ENCODE measurements around the gene IFNA6.
A peak's percentile ranks its signal among the peaks of the same experiment; 100 is the strongest.

IFNA6 gene

DNA sequence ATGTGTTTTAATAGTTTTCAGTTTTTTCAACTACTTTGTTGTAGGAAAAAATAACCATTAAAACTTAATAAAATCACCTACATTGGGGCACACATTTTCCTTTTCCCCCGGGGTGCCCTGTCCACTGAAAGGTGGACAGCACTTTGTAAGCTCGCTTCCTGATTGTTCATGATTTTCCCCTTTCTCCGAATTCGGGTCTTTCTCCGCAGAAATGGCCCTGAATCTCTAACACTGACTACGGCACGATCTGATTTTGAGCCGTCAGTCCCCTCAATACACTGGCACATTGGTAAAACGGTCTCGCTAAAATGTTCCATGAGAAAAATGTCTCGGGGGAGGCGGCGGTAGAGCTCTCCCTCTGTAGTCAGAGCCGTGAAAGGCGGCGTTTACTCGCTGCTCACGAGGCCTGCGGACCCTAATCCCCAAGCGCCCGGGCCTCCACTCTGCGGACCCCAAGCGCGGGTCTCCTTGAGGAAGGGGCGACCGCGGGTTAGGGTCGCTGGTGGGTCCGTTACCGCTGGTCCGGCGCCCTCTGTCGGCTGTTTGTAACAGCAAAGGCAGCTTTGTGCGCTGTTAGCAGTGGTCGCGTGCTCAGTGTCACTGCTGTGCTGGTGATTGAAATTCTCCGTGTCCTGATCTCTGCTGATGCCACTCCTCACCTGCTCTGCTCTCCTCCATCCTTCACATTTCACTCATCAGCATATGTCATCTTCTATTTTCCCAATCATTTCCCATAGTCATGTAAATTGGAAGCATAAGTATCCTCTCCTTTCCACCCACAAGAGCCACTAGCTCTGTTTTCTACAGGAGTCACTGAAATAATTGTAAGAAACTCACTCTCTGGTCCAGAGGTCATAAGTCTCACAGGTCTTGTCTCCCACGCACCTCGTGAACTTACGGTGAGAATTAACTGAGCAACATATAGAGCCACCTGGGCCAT lies 45.4 kb upstream of the IFNA6 start (continued):
- TF ChIP-seq, protein P1, sequence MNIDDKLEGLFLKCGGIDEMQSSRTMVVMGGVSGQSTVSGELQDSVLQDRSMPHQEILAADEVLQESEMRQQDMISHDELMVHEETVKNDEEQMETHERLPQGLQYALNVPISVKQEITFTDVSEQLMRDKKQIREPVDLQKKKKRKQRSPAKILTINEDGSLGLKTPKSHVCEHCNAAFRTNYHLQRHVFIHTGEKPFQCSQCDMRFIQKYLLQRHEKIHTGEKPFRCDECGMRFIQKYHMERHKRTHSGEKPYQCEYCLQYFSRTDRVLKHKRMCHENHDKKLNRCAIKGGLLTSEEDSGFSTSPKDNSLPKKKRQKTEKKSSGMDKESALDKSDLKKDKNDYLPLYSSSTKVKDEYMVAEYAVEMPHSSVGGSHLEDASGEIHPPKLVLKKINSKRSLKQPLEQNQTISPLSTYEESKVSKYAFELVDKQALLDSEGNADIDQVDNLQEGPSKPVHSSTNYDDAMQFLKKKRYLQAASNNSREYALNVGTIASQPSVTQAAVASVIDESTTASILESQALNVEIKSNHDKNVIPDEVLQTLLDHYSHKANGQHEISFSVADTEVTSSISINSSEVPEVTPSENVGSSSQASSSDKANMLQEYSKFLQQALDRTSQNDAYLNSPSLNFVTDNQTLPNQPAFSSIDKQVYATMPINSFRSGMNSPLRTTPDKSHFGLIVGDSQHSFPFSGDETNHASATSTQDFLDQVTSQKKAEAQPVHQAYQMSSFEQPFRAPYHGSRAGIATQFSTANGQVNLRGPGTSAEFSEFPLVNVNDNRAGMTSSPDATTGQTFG (tag by site-specific recombination; IDR thresholded peaks at IDR 0.05; ENCODE audit: borderline replicate concordance) = no peak
- no peak for TF ChIP-seq GLI4 (tag by site-specific recombination; IDR thresholded peaks at IDR 0.05)
- no peak for TF ChIP-seq ZIC2 (tag by site-specific recombination; IDR thresholded peaks at IDR 0.05)
- peak; percentile 92 for TF ChIP-seq ZNF2 (tag by site-specific recombination; IDR thresholded peaks at IDR 0.05)
- TF ChIP-seq ZNF501 (tag by site-specific recombination; IDR thresholded peaks at IDR 0.05) = 0 out of 2 replicates have a peak, but pooled peaks have one; percentile 29
- 0 out of 2 replicates have a peak, but pooled peaks have one; percentile 61 for TF ChIP-seq ZNF660 (tag by site-specific recombination; IDR thresholded peaks at IDR 0.05)
- TF ChIP-seq ZNF324 (tag by site-specific recombination; IDR thresholded peaks at IDR 0.05) = no peak
- TF ChIP-seq ZNF169 (tag by site-specific recombination; IDR thresholded peaks at IDR 0.05) = no peak
- no peak for TF ChIP-seq ZNF426 (tag by site-specific recombination; IDR thresholded peaks at IDR 0.05)
- TF ChIP-seq, protein P2, sequence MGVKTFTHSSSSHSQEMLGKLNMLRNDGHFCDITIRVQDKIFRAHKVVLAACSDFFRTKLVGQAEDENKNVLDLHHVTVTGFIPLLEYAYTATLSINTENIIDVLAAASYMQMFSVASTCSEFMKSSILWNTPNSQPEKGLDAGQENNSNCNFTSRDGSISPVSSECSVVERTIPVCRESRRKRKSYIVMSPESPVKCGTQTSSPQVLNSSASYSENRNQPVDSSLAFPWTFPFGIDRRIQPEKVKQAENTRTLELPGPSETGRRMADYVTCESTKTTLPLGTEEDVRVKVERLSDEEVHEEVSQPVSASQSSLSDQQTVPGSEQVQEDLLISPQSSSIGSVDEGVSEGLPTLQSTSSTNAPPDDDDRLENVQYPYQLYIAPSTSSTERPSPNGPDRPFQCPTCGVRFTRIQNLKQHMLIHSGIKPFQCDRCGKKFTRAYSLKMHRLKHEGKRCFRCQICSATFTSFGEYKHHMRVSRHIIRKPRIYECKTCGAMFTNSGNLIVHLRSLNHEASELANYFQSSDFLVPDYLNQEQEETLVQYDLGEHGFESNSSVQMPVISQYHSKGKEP (tag by site-specific recombination; IDR thresholded peaks at IDR 0.05) = no peak
- TF ChIP-seq, protein P3, sequence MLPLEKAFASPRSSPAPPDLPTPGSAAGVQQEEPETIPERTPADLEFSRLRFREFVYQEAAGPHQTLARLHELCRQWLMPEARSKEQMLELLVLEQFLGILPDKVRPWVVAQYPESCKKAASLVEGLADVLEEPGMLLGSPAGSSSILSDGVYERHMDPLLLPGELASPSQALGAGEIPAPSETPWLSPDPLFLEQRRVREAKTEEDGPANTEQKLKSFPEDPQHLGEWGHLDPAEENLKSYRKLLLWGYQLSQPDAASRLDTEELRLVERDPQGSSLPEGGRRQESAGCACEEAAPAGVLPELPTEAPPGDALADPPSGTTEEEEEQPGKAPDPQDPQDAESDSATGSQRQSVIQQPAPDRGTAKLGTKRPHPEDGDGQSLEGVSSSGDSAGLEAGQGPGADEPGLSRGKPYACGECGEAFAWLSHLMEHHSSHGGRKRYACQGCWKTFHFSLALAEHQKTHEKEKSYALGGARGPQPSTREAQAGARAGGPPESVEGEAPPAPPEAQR (tag by site-specific recombination; IDR thresholded peaks at IDR 0.05) = no peak
- no peak for TF ChIP-seq MZF1 (tag by site-specific recombination; IDR thresholded peaks at IDR 0.05; ENCODE audit: borderline replicate concordance)
- TF ChIP-seq, protein P4, sequence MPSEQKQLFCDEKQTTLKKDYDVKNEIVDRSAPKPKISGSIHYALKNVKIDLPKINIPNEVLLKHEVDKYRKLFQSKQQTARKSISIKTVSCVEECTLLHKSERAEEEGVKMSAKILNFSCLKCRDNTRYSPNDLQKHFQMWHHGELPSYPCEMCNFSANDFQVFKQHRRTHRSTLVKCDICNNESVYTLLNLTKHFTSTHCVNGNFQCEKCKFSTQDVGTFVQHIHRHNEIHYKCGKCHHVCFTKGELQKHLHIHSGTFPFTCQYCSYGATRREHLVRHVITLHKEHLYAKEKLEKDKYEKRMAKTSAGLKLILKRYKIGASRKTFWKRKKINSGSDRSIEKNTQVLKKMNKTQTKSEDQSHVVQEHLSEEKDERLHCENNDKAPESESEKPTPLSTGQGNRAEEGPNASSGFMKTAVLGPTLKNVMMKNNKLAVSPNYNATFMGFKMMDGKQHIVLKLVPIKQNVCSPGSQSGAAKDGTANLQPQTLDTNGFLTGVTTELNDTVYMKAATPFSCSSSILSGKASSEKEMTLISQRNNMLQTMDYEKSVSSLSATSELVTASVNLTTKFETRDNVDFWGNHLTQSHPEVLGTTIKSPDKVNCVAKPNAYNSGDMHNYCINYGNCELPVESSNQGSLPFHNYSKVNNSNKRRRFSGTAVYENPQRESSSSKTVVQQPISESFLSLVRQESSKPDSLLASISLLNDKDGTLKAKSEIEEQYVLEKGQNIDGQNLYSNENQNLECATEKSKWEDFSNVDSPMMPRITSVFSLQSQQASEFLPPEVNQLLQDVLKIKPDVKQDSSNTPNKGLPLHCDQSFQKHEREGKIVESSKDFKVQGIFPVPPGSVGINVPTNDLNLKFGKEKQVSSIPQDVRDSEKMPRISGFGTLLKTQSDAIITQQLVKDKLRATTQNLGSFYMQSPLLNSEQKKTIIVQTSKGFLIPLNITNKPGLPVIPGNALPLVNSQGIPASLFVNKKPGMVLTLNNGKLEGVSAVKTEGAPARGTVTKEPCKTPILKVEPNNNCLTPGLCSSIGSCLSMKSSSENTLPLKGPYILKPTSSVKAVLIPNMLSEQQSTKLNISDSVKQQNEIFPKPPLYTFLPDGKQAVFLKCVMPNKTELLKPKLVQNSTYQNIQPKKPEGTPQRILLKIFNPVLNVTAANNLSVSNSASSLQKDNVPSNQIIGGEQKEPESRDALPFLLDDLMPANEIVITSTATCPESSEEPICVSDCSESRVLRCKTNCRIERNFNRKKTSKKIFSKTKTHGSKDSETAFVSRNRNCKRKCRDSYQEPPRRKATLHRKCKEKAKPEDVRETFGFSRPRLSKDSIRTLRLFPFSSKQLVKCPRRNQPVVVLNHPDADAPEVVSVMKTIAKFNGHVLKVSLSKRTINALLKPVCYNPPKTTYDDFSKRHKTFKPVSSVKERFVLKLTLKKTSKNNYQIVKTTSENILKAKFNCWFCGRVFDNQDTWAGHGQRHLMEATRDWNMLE (tag by site-specific recombination; conservative IDR thresholded peaks at IDR 0.05; ENCODE audit: low read depth) = no peak
- TF ChIP-seq ZSCAN23 (tag by site-specific recombination; IDR thresholded peaks at IDR 0.05) = no peak
- no peak for TF ChIP-seq BCL11B (tag by site-specific recombination; IDR thresholded peaks at IDR 0.05; ENCODE audit: low read depth)
- TF ChIP-seq, protein P5, sequence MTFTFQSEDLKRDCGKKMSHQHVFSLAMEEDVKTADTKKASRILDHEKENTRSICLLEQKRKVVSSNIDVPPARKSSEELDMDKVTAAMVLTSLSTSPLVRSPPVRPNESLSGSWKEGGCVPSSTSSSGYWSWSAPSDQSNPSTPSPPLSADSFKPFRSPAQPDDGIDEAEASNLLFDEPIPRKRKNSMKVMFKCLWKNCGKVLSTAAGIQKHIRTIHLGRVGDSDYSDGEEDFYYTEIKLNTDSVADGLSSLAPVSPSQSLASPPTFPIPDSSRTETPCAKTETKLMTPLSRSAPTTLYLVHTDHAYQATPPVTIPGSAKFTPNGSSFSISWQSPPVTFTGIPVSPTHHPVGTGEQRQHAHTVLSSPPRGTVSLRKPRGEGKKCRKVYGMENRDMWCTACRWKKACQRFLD (tag by site-specific recombination; IDR thresholded peaks at IDR 0.05) = no peak
- no peak for TF ChIP-seq ZBTB8A (tag by site-specific recombination; IDR thresholded peaks at IDR 0.05)
- no peak for TF ChIP-seq ZNF211 (tag by site-specific recombination; IDR thresholded peaks at IDR 0.05; ENCODE audit: low read depth)
- no peak for TF ChIP-seq ZNF223 (tag by site-specific recombination; IDR thresholded peaks at IDR 0.05)
- no peak for TF ChIP-seq ZNF610 (tag by site-specific recombination; IDR thresholded peaks at IDR 0.05; ENCODE audit: borderline replicate concordance)
- no peak for TF ChIP-seq ZNF423 (tag by site-specific recombination; IDR thresholded peaks at IDR 0.05)
- TF ChIP-seq, protein P6, sequence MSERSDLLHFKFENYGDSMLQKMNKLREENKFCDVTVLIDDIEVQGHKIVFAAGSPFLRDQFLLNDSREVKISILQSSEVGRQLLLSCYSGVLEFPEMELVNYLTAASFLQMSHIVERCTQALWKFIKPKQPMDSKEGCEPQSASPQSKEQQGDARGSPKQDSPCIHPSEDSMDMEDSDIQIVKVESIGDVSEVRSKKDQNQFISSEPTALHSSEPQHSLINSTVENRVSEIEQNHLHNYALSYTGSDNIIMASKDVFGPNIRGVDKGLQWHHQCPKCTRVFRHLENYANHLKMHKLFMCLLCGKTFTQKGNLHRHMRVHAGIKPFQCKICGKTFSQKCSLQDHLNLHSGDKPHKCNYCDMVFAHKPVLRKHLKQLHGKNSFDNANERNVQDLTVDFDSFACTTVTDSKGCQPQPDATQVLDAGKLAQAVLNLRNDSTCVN (tag by site-specific recombination; optimal IDR thresholded peaks at IDR 0.05) = peak; percentile 36
- 0 out of 2 replicates have a peak, but pooled peaks have one; percentile 33 for TF ChIP-seq SP7 (tag by site-specific recombination; IDR thresholded peaks at IDR 0.05)
- TF ChIP-seq, protein P7, sequence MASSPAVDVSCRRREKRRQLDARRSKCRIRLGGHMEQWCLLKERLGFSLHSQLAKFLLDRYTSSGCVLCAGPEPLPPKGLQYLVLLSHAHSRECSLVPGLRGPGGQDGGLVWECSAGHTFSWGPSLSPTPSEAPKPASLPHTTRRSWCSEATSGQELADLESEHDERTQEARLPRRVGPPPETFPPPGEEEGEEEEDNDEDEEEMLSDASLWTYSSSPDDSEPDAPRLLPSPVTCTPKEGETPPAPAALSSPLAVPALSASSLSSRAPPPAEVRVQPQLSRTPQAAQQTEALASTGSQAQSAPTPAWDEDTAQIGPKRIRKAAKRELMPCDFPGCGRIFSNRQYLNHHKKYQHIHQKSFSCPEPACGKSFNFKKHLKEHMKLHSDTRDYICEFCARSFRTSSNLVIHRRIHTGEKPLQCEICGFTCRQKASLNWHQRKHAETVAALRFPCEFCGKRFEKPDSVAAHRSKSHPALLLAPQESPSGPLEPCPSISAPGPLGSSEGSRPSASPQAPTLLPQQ (tag by site-specific recombination; IDR thresholded peaks at IDR 0.05) = peak; percentile 72

Data from HEK293 (cell line).